HepG2 (cell line): Measurements from ENCODE around the gene CASKIN2. TPM values are rescaled to one million over a fixed set of nuclear protein-coding genes. Genes with fewer than 3 reads are reported as not detected.

Experiments
- ATAC-seq: fragments of 200-7000 bp; cut with Tn5 transposase; 3 replicates; pipeline ENCODE4 v1.9.1; 2020; ENCODE audit warnings: mild to moderate bottlenecking, moderate library complexity
- BruUV-seq: library from RNA; stranded (reverse); fragments of 400-500 nt; replicated peaks from 2 replicates; lab custom pipeline; 2021; lab: Mats Ljungman, UMichigan
- CTCF ChIA-PET: fragments of 300-600 bp; formaldehyde crosslinking; extraction: SDS; loops from one replicate; lab custom pipeline; 2021; ENCODE audit warnings: low total read pairs, inconsistent platforms, low intra/inter-chr PET ratio; lab: Yijun Ruan, JAX
- POLR2A ChIA-PET: fragments of 350-600 bp; sonication (Branson Sonifier 250); formaldehyde crosslinking; loops from one replicate; lab custom pipeline; 2020; ENCODE audit warnings: antibody characterized with exemption, inconsistent platforms; lab: Yijun Ruan, JAX
- DNase-seq: peaks from one replicate; pipeline ENCODE4 v3.0.0-alpha.2; 2015; ENCODE audit warnings: low spot score
- FAIRE-seq: peaks from 3 replicates; lab custom pipeline; 2011; peaks lifted over from hg19 to GRCh38; lab: Jason Lieb, UNC
- H2AFZ ChIP-seq: one replicate; pipeline ENCODE4 v1.6.1; 2011; ENCODE audit warnings: low read length, inconsistent platforms
- H3K27ac ChIP-seq: fragments of 300-600 bp; 3 replicates; pipeline ENCODE4 v1.8.0; 2011; ENCODE audit warnings: mixed run types, mild to moderate bottlenecking, mixed read lengths, low read length, inconsistent platforms; ENCODE audit not compliant: insufficient read depth; ENCODE audit errors: extremely low read length
- H3K27me3 ChIP-seq, 2 experiments: fragments of 200-600 bp in 1 of 2; 2 replicates in 1 of 2; 3 replicates in 1 of 2; pipeline versions ENCODE4 v1.6.0 to v1.8.0; 2011; ENCODE audit warnings: low read length in 2 of 2, mild to moderate bottlenecking in 2 of 2, moderate library complexity in 2 of 2, inconsistent platforms in 1 of 2; ENCODE audit not compliant: insufficient read depth in 2 of 2, control insufficient read depth in 1 of 2
- H3K36me3 ChIP-seq, 2 experiments: fragments of 200-600 bp in 1 of 2; replicated peaks in 1 of 2; 2 replicates in 1 of 2; 3 replicates in 1 of 2; pipeline versions ENCODE4 v1.5.1 to v1.8.0; 2011; ENCODE audit warnings: low read length in 2 of 2, inconsistent platforms in 1 of 2; ENCODE audit not compliant: insufficient read depth in 2 of 2, control insufficient read depth in 1 of 2
- H3K4me1 ChIP-seq: 2 replicates; pipeline ENCODE4 v1.5.1; 2012; ENCODE audit warnings: low read length, inconsistent platforms; ENCODE audit not compliant: insufficient read depth
- H3K4me2 ChIP-seq: 2 replicates; pipeline ENCODE4 v1.6.0; 2011; ENCODE audit warnings: low read depth, low read length, inconsistent platforms
- H3K4me3 ChIP-seq, 3 experiments: fragments of 200-600 bp in 1 of 3; sonication (generic), shearing (Covaris generic) in 1 of 3; replicated peaks in 1 of 3; 2 replicates each; pipeline ENCODE4 v1.5.1; 2011 to 2016; ENCODE audit warnings: low read length in 3 of 3, inconsistent platforms in 2 of 3, low read depth in 2 of 3, mild to moderate bottlenecking in 2 of 3, control low read depth in 1 of 3, mixed read lengths in 1 of 3; ENCODE audit not compliant: insufficient read depth in 1 of 3
- H3K79me2 ChIP-seq: one replicate; pipeline ENCODE4 v1.6.1; 2011; ENCODE audit warnings: low read length, inconsistent platforms; ENCODE audit not compliant: insufficient read depth
- H3K9ac ChIP-seq: 2 replicates; pipeline ENCODE4 v1.6.0; 2011; ENCODE audit warnings: mild to moderate bottlenecking, low read depth, low read length, inconsistent platforms; ENCODE audit not compliant: insufficient read depth
- H3K9me3 ChIP-seq: 2 replicates; pipeline ENCODE4 v1.5.1; 2012; ENCODE audit warnings: mild to moderate bottlenecking, low read length
- H4K20me1 ChIP-seq: 2 replicates; pipeline ENCODE4 v1.6.0; 2011; ENCODE audit warnings: inconsistent platforms, mild to moderate bottlenecking, low read length, moderate library complexity; ENCODE audit not compliant: insufficient read depth
- BRF2 ChIP-seq: sonication (generic); formaldehyde crosslinking; IDR thresholded peaks from 2 replicates; pipeline ENCODE4 v1.8.1; 2022; ENCODE audit warnings: mild to moderate bottlenecking, missing genetic modification reagents
- HNF4A ChIP-seq: sonication (generic); formaldehyde crosslinking; IDR thresholded peaks from 2 replicates; pipeline ENCODE4 v1.4.0; 2020; ENCODE audit warnings: missing genetic modification reagents
- MAX ChIP-seq: IDR thresholded peaks from 2 replicates; pipeline ENCODE4 v1.6.1; 2012; ENCODE audit warnings: inconsistent platforms
- MBNL3 ChIP-seq: fragments of 250-450 bp; sonication (Bioruptor Pico); conservative IDR thresholded peaks from 2 replicates; pipeline ENCODE4 v1.8.0; 2022; ENCODE audit warnings: mild to moderate bottlenecking, inconsistent platforms
- MEIS1 ChIP-seq: sonication (generic); formaldehyde crosslinking; IDR thresholded peaks from 2 replicates; pipeline ENCODE4 v1.9.0; 2021; ENCODE audit warnings: mild to moderate bottlenecking, missing genetic modification reagents, moderate library complexity, borderline replicate concordance
- MIER2 ChIP-seq: IDR thresholded peaks from 2 replicates; pipeline ENCODE4 v1.6.1; 2016; ENCODE audit warnings: missing biosample characterization, missing genetic modification reagents
- MYNN ChIP-seq: sonication (generic); formaldehyde crosslinking; IDR thresholded peaks from 2 replicates; pipeline ENCODE4 v1.4.0; 2020; ENCODE audit warnings: mild to moderate bottlenecking, low read depth, missing genetic modification reagents
- NFAT5 ChIP-seq: sonication (generic); formaldehyde crosslinking; IDR thresholded peaks from 2 replicates; pipeline ENCODE4 v1.4.0; 2020; ENCODE audit warnings: missing genetic modification reagents
- THAP11 ChIP-seq: IDR thresholded peaks from 2 replicates; pipeline ENCODE4 v1.6.1; 2016; ENCODE audit warnings: missing biosample characterization, missing genetic modification reagents
- TOE1 ChIP-seq: sonication (generic); formaldehyde crosslinking; IDR thresholded peaks from 2 replicates; pipeline ENCODE4 v1.4.0; 2020; ENCODE audit warnings: mild to moderate bottlenecking, missing genetic modification reagents
- U2AF1 ChIP-seq: fragments of 200-400 bp; formaldehyde crosslinking; optimal IDR thresholded peaks from 2 replicates; pipeline ENCODE3; 2017; ENCODE audit warnings: mild to moderate bottlenecking, low read depth, low read length
- YY1 ChIP-seq: IDR thresholded peaks from 2 replicates; pipeline ENCODE4 v1.6.1; 2011; ENCODE audit warnings: low read length, low read depth, moderate library complexity, mild to moderate bottlenecking; ENCODE audit not compliant: insufficient read depth, insufficient replicate concordance
- ZNF496 ChIP-seq: sonication (generic); formaldehyde crosslinking; IDR thresholded peaks from 2 replicates; pipeline ENCODE4 v1.8.1; 2023; ENCODE audit warnings: mild to moderate bottlenecking, moderate library complexity, missing genetic modification reagents; ENCODE audit not compliant: insufficient replicate concordance
- ZNF512B ChIP-seq: sonication (generic); formaldehyde crosslinking; IDR thresholded peaks from 2 replicates; pipeline ENCODE4 v1.5.1; 2020; ENCODE audit warnings: missing genetic modification reagents, mild to moderate bottlenecking, borderline replicate concordance
- ZNF776 ChIP-seq: sonication (generic); formaldehyde crosslinking; IDR thresholded peaks from 2 replicates; pipeline ENCODE4 v1.4.0; 2020; ENCODE audit warnings: mild to moderate bottlenecking, missing genetic modification reagents
- WGBS: methylation state at CpG from one replicate; pipeline ENCODE4 v1.1.6; 2017; ENCODE audit warnings: low lambda C conversion rate; 5-methylcytosine and 5-hydroxymethylcytosine counted together
- in situ Hi-C: cut with HindIII; loops from 2 replicates; pipeline ENCODE4 v1.10.0; 2017; ENCODE audit warnings: low pct_unique_long_range_greater_than_20kb; ENCODE audit not compliant: extremely low pct_ligation_motif_present
- intact Hi-C: fragments of 100-400 bp; cut with micrococcal nuclease; formaldehyde crosslinking; loops from one replicate; pipeline ENCODE4 v1.10.0; 2022; ENCODE audit not compliant: unreplicated experiment
- polyA plus RNA-seq, 8 experiments: library from polyadenylated mRNA; depleted of rRNA in 3 of 8; stranded (reverse) in 7 of 8; unstranded in 1 of 8; fragments of >200 nt; fragmentation: Illumina TruSeq in 4 of 8; extraction: Trizol in 4 of 8; gene quantifications; 2 replicates each; pipeline versions ENCODE4 v1.2.1 to v1.2.3, GENCODE V29; 2011 to 2016; ENCODE audit warnings: low read depth in 4 of 8, missing spikeins in 1 of 8, mixed read lengths in 1 of 8; ENCODE audit not compliant: insufficient read depth in 1 of 8
- total RNA-seq, 5 experiments: library from RNA; depleted of rRNA; stranded (reverse); fragments of >200 nt; fragmentation: Illumina TruSeq; extraction: Trizol; gene quantifications; 2 replicates each; pipeline ENCODE4 v1.2.3, GENCODE V29; 2016; ENCODE audit warnings: low read depth in 1 of 5

The CASKIN2 gene
- total and polyA plus RNA-seq, 2 of the 13 experiments (the other 11 are each of a cell fraction or from before 2014, with no cell fraction given) = 5.2 to 7.8 TPM

- H4K20me1 ChIP-seq = no peaks in the 10 kb centered on the region
- no peaks in the 10 kb centered on the region for H3K79me2 ChIP-seq
- POLR2A ChIA-PET = no interaction called here
- DNase-seq = no peak
- no peak overlapping the region for H2AFZ ChIP-seq
- no peak overlapping the region for H3K4me2 ChIP-seq
- in situ Hi-C loops (no loop called here), intact Hi-C loops (no loop called here)
- ATAC-seq = peak; percentile 1; the same call in 1 of the 3 replicates
- H3K4me3 ChIP-seq = no peak overlapping the region
- no TSS peak for BruUV-seq
- peaks cover 9 to 36% of the 10 kb centered on the region in 2 experiments; a peak in 4 of 5 replicates for H3K36me3 ChIP-seq
- H3K9ac ChIP-seq = no peak overlapping the region
- no peaks in the 10 kb centered on the region for H3K9me3 ChIP-seq
- CTCF ChIA-PET = interaction anchor here (1.2 to 2.7 kb wide), 3 partner anchors 12 to 97 kb away, joined by 3 to 22 read pairs (median 4); partner anchors contain the start of genes CASKIN2, LLGL2 and TSEN54
- WGBS = 69% methylated on average over 10 of the region's 13 CpGs
- no peak overlapping the region for H3K27ac ChIP-seq
- H3K27me3 ChIP-seq = no peaks in the 10 kb centered on the region
- H3K4me1 ChIP-seq = peaks cover 27% of the 10 kb centered on the region
- FAIRE-seq = no peak
- TF ChIP-seq ZNF512B (CRISPR knock-in tag) (no peak), U2AF1 (no peak), TOE1 (CRISPR knock-in tag) (no peak), MEIS1 (CRISPR knock-in tag) (no peak), NFAT5 (CRISPR knock-in tag) (no peak), ZNF496 (CRISPR knock-in tag) (no peak), MAX (0 out of 2 replicates have a peak, but pooled peaks have one; percentile 7), MYNN (no peak), HNF4A (CRISPR knock-in tag) (no peak), YY1 (no peak), ZNF776 (CRISPR knock-in tag) (0 out of 2 replicates have a peak, but pooled peaks have one; percentile 15), THAP11 (CRISPR knock-in tag) (no peak), MBNL3 (CRISPR knock-in tag) (no peak), BRF2 (no peak), MIER2 (CRISPR knock-in tag) (no peak)
Observed at GRCh38 chr17:75503976-75504346, 11.4 kb downstream of the CASKIN2 start.
